ENCODE data around the gene CNTN1. TPM values are rescaled to one million over a fixed set of nuclear protein-coding genes. Genes with fewer than 3 reads are reported as not detected.

Gene CNTN1
- total RNA-seq, 4 donors from 2014 or later: 64.1 to 193 (median 92.4) TPM

- Histone ChIP-seq H3K36me3 (no peaks in the 10 kb centered on the region), H3K27ac (no peak overlapping the region), H3K9me3 (no peaks in the 10 kb centered on the region), H3K27me3 (no peaks in the 10 kb centered on the region), H3K4me1 (peaks cover 6 to 38% (median 9%) of the 10 kb centered on the region in 3 donors), H3K4me3 (no peak overlapping the region)
- ATAC-seq: no peak
- WGBS, 2 donors (ENCODE audit: low coverage in 1 of 2): 85 to 100% methylated on average over 3 of the region's 3 CpGs
- TF ChIP-seq CTCF (IDR thresholded peaks at IDR 0.05): no peak
- TF ChIP-seq POLR2A (IDR thresholded peaks at IDR 0.05): no peak
- no peak for TF ChIP-seq POLR2AphosphoS5 (IDR thresholded peaks at IDR 0.05)
- no peak for TF ChIP-seq EP300 (IDR thresholded peaks at IDR 0.05)
These were observed 414.1 kb downstream of the CNTN1 start for GRCh38 chr12:41106315-41106714.

GRCh38 chr12:41108032-41108431 lies 415.8 kb downstream of the CNTN1 start:
- 12 to 18% methylated on average over 3 to 4 of the region's 4 CpGs for WGBS, 2 donors (ENCODE audit: low coverage in 1 of 2)
- Histone ChIP-seq H3K4me1 (peaks cover 6 to 23% (median 9%) of the 10 kb centered on the region in 3 donors), H3K4me3 (no peak overlapping the region), H3K27me3 (no peaks in the 10 kb centered on the region), H3K36me3 (no peaks in the 10 kb centered on the region), H3K9me3 (no peaks in the 10 kb centered on the region), H3K27ac (peak overlapping the region in 2 of 4 donors; percentile 8 to 20)
- TF ChIP-seq POLR2A (IDR thresholded peaks at IDR 0.05) (no peak), POLR2AphosphoS5 (IDR thresholded peaks at IDR 0.05) (no peak), CTCF (IDR thresholded peaks at IDR 0.05) (no peak), EP300 (IDR thresholded peaks at IDR 0.05) (no peak)
- ATAC-seq: peak; percentile 14

GRCh38 chr12:41112903-41113302 lies 420.7 kb downstream of the CNTN1 start:
- no peaks in the 10 kb centered on the region for H3K27me3 ChIP-seq
- no peak for ATAC-seq
- no peaks in the 10 kb centered on the region for H3K36me3 ChIP-seq
- H3K27ac ChIP-seq: no peak overlapping the region
- WGBS, 2 donors (ENCODE audit: low coverage in 1 of 2): 71 to 100% methylated on average over 1 to 2 of the region's 2 CpGs
- H3K4me1 ChIP-seq: peaks cover 4 to 17% (median 8%) of the 10 kb centered on the region in 3 donors
- H3K9me3 ChIP-seq: no peaks in the 10 kb centered on the region
- no peak overlapping the region for H3K4me3 ChIP-seq
- TF ChIP-seq POLR2A (IDR thresholded peaks at IDR 0.05) (no peak), CTCF (IDR thresholded peaks at IDR 0.05) (no peak), POLR2AphosphoS5 (IDR thresholded peaks at IDR 0.05) (no peak), EP300 (IDR thresholded peaks at IDR 0.05) (no peak)

- Histone ChIP-seq H3K9me3 (no peaks in the 10 kb centered on the region), H3K36me3 (no peaks in the 10 kb centered on the region), H3K27me3 (no peaks in the 10 kb centered on the region), H3K4me3 (no peak overlapping the region), H3K4me1 (peaks cover 0 to 34% (median 0%) of the 10 kb centered on the region in 3 donors), H3K27ac (no peak overlapping the region)
- no peak for ATAC-seq
- 86 to 100% methylated on average over 2 of the region's 2 CpGs for WGBS, 2 donors (ENCODE audit: low coverage in 1 of 2)
- no peak for TF ChIP-seq EP300 (IDR thresholded peaks at IDR 0.05)
These were observed 428.0 kb downstream of the CNTN1 start for GRCh38 chr12:41120211-41120610.

- no peaks in the 10 kb centered on the region for H3K36me3 ChIP-seq
- H3K4me3 ChIP-seq: no peak overlapping the region
- TF ChIP-seq POLR2AphosphoS5 (IDR thresholded peaks at IDR 0.05) (no peak), EP300 (IDR thresholded peaks at IDR 0.05) (no peak), POLR2A (IDR thresholded peaks at IDR 0.05) (no peak), CTCF (IDR thresholded peaks at IDR 0.05) (no peak)
- H3K27ac ChIP-seq: no peak overlapping the region
- H3K9me3 ChIP-seq: no peaks in the 10 kb centered on the region
- no peaks in the 10 kb centered on the region for H3K27me3 ChIP-seq
- peaks cover 0 to 34% (median 0%) of the 10 kb centered on the region in 3 donors for H3K4me1 ChIP-seq
- no peak for ATAC-seq
These were observed 429.1 kb downstream of the CNTN1 start for GRCh38 chr12:41121374-41121773.
